Prostate gland (tissue), 2 donors: ENCODE data around the gene CUTA. TPM values are rescaled to one million over a fixed set of nuclear protein-coding genes. Genes with fewer than 3 reads are reported as not detected.

Source experiments
- DNase-seq: peaks from one replicate; pipeline ENCODE4 v3.0.0-alpha.2; 2019; ENCODE audit warnings: low spot score
- H3K27ac ChIP-seq, 2 donors: fragments of 200-600 bp; sonication (generic); 2 replicates each; pipeline ENCODE4 v1.5.1; 2017 to 2019
- H3K27me3 ChIP-seq: fragments of 200-600 bp; sonication (generic); replicated peaks from 2 replicates; pipeline ENCODE4 v1.5.1; 2019; ENCODE audit not compliant: insufficient read depth
- H3K36me3 ChIP-seq, 2 donors: fragments of 200-600 bp; sonication (generic); 1 replicate in 1 of 2; 2 replicates in 1 of 2; pipeline versions ENCODE4 v1.5.1 to v1.8.1; 2017 to 2019
- H3K4me1 ChIP-seq: fragments of 200-600 bp; sonication (generic); replicated peaks from 2 replicates; pipeline ENCODE4 v1.5.1; 2019
- H3K4me3 ChIP-seq, 2 donors: fragments of 200-600 bp; sonication (generic); 2 replicates each; pipeline ENCODE4 v1.5.1; 2017 to 2019
- H3K9me3 ChIP-seq: fragments of 200-600 bp; sonication (generic); 2 replicates; pipeline ENCODE4 v1.5.1; 2017
- POLR2A ChIP-seq: fragments of 450-650 bp; IDR thresholded peaks from one replicate; pipeline ENCODE4 v1.6.1; 2016; ENCODE audit warnings: antibody characterized with exemption, mild to moderate bottlenecking
- POLR2AphosphoS5 ChIP-seq: sonication (generic); formaldehyde crosslinking; IDR thresholded peaks from one replicate; pipeline ENCODE4 v1.6.1; 2017; ENCODE audit warnings: antibody characterized with exemption
- WGBS: methylation state at CpG from one replicate; pipeline ENCODE4 v1.1.5; 2018; 5-methylcytosine and 5-hydroxymethylcytosine counted together
- intact Hi-C: fragments of 100-400 bp; cut with DNase I; formaldehyde crosslinking; loops from one replicate; pipeline ENCODE4 v1.14.2; 2022
- total RNA-seq, 2 donors: library from RNA; depleted of rRNA; stranded (reverse); fragments of >200 nt; gene quantifications; one replicate each; pipeline ENCODE4 v1.1.0, GENCODE V29; 2016
- TF ChIP-seq, protein P1 (sequence below), 4 experiments: fragments of 200-600 bp in 2 of 4; fragments of 450-650 bp in 2 of 4; sonication (generic) in 2 of 4; IDR thresholded peaks; 1 replicate in 3 of 4; 2 replicates in 1 of 4; pipeline ENCODE4 v1.5.1; 2016 to 2019; ENCODE audit warnings: antibody characterized with exemption in 4 of 4, mild to moderate bottlenecking in 2 of 4, moderate library complexity in 2 of 4

The CUTA gene
- total RNA-seq, 2 donors from 2014 or later, result 189 to 260 TPM

GRCh38 chr6:33397541-33397940, 20.4 kb downstream of the CUTA start:
- intact Hi-C loops, result no loop called here
- H3K4me1 ChIP-seq, result no peaks in the 10 kb centered on the region
- no peaks in the 10 kb centered on the region for H3K36me3 ChIP-seq
- no peak overlapping the region for H3K27ac ChIP-seq
- TF ChIP-seq POLR2AphosphoS5, result no peak
- TF ChIP-seq, protein P1, sequence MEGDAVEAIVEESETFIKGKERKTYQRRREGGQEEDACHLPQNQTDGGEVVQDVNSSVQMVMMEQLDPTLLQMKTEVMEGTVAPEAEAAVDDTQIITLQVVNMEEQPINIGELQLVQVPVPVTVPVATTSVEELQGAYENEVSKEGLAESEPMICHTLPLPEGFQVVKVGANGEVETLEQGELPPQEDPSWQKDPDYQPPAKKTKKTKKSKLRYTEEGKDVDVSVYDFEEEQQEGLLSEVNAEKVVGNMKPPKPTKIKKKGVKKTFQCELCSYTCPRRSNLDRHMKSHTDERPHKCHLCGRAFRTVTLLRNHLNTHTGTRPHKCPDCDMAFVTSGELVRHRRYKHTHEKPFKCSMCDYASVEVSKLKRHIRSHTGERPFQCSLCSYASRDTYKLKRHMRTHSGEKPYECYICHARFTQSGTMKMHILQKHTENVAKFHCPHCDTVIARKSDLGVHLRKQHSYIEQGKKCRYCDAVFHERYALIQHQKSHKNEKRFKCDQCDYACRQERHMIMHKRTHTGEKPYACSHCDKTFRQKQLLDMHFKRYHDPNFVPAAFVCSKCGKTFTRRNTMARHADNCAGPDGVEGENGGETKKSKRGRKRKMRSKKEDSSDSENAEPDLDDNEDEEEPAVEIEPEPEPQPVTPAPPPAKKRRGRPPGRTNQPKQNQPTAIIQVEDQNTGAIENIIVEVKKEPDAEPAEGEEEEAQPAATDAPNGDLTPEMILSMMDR (IDR thresholded peaks at IDR 0.05), result no peak
- no peak for TF ChIP-seq POLR2A
- 88% methylated on average over 1 of the region's 1 CpG for WGBS
- H3K27me3 ChIP-seq, result no peaks in the 10 kb centered on the region
- no peaks in the 10 kb centered on the region for H3K9me3 ChIP-seq
- no peak for DNase-seq
- H3K4me3 ChIP-seq, result no peak overlapping the region

GRCh38 chr6:33392979-33393378, 24.9 kb downstream of the CUTA start:
- intact Hi-C loops, result loop anchor here (5.0 kb wide), 1 partner anchor 34 kb away; no protein-coding TSS in a partner anchor
- DNase-seq, result no peak
- Histone ChIP-seq H3K4me1 (no peaks in the 10 kb centered on the region), H3K4me3 (no peak overlapping the region), H3K36me3 (no peaks in the 10 kb centered on the region), H3K27ac (no peak overlapping the region), H3K27me3 (no peaks in the 10 kb centered on the region), H3K9me3 (no peaks in the 10 kb centered on the region)
- TF ChIP-seq, protein P1 (IDR thresholded peaks at IDR 0.05), result no peak
- TF ChIP-seq POLR2AphosphoS5, result no peak
- no peak for TF ChIP-seq POLR2A
- 55% methylated on average over 3 of the region's 3 CpGs for WGBS

DNA sequence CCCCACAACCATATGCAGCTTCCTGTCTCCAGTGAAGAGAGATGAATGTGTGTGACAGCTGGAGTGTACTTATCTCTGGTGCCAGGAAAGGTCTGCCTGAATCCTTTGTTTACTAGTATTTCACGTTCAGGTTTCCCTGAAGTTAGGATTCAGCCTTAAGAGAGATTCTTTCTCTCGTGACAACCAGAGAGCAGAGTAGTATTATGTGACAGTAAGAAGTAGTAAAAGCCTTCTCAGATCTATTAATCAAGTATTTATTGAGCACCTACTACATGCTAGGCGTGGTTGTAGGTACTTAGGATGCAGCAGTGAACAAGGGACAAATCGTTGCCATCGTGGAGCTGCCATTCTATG, 25.3 kb downstream of the CUTA start:
- no peak for TF ChIP-seq POLR2AphosphoS5
- TF ChIP-seq, protein P1 (IDR thresholded peaks at IDR 0.05), result no peak
- TF ChIP-seq POLR2A, result no peak
- Histone ChIP-seq H3K27me3 (no peaks in the 10 kb centered on the region), H3K4me3 (no peak overlapping the region), H3K27ac (no peak overlapping the region), H3K36me3 (no peaks in the 10 kb centered on the region), H3K4me1 (no peaks in the 10 kb centered on the region), H3K9me3 (no peaks in the 10 kb centered on the region)
- intact Hi-C loops, result loop anchor here (5.0 kb wide), 1 partner anchor 35 kb away; no protein-coding TSS in a partner anchor
- DNase-seq, result no peak
- 34% methylated on average over 5 of the region's 5 CpGs for WGBS

- no peak for DNase-seq
- Histone ChIP-seq H3K36me3 (no peaks in the 10 kb centered on the region), H3K4me1 (no peaks in the 10 kb centered on the region), H3K9me3 (no peaks in the 10 kb centered on the region), H3K27ac (peak overlapping the region; percentile 92), H3K4me3 (peak overlapping the region; percentile 25 to 41), H3K27me3 (no peaks in the 10 kb centered on the region)
- under 1% methylated on average over 31 of the region's 31 CpGs for WGBS
- intact Hi-C loops, result loop anchor here (1.0 to 5.0 kb wide), 3 partner anchors 18 to 63 kb away; partner anchors contain the start of gene ZBTB9
- TF ChIP-seq, protein P1 (IDR thresholded peaks at IDR 0.05), result no peak
- TF ChIP-seq POLR2AphosphoS5 (no peak), POLR2A (no peak)
These were observed 25.8 kb downstream of the CUTA start for GRCh38 chr6:33391922-33392594.
